K562 (cell line): Measurements from ENCODE around the gene TRMT2B. TPM values are rescaled to one million over a fixed set of nuclear protein-coding genes. Genes with fewer than 3 reads are reported as not detected.
A peak's percentile ranks its signal among the peaks of the same experiment; 100 is the strongest.

ENCODE experiments used
- ADNP ChIP-seq: fragments of 200-800 bp; sonication (Bioruptor generic); IDR thresholded peaks from 2 replicates; pipeline ENCODE4 v1.6.1; 2016; ENCODE audit warnings: missing genetic modification characterization, missing compliant biosample characterization
- AFF1 ChIP-seq, 2 experiments: fragments of 450-650 bp; IDR thresholded peaks; 2 replicates each; pipeline ENCODE4 v1.6.1; 2018; ENCODE audit warnings: mild to moderate bottlenecking in 2 of 2, low read depth in 1 of 2; ENCODE audit not compliant: partially characterized antibody in 2 of 2
- ATF7 ChIP-seq: fragments of 450-650 bp; IDR thresholded peaks from 2 replicates; pipeline ENCODE4 v1.7.1; 2014; ENCODE audit warnings: mild to moderate bottlenecking, moderate library complexity
- CBFB ChIP-seq: sonication (generic); formaldehyde crosslinking; IDR thresholded peaks from 2 replicates; pipeline ENCODE4 v1.4.0; 2020; ENCODE audit warnings: mild to moderate bottlenecking, missing genetic modification reagents
- CBX1 ChIP-seq: sonication (generic); IDR thresholded peaks from 2 replicates; pipeline ENCODE4 v1.6.1; 2016; ENCODE audit warnings: antibody characterized with exemption, low read depth, mild to moderate bottlenecking
- EP400 ChIP-seq: fragments of 450-650 bp; IDR thresholded peaks from 2 replicates; pipeline ENCODE4 v1.6.1; 2017; ENCODE audit warnings: antibody characterized with exemption, mild to moderate bottlenecking, moderate library complexity
- FOXA3 ChIP-seq, 2 experiments: fragments of 450-650 bp in 1 of 2; sonication (generic) in 1 of 2; formaldehyde crosslinking; IDR thresholded peaks in 1 of 2; conservative IDR thresholded peaks in 1 of 2; 2 replicates each; pipeline versions ENCODE4 v1.4.0 to v1.8.0; 2020 to 2022; ENCODE audit warnings: mild to moderate bottlenecking in 2 of 2, missing genetic modification reagents in 1 of 2
- GABPB1 ChIP-seq: sonication (generic); formaldehyde crosslinking; IDR thresholded peaks from 2 replicates; pipeline ENCODE4 v1.8.0; 2022; ENCODE audit warnings: mild to moderate bottlenecking, missing genetic modification reagents
- HDAC1 ChIP-seq, 2 experiments: fragments of 450-650 bp; IDR thresholded peaks; 2 replicates each; pipeline ENCODE4 v1.6.1; 2016 to 2017; ENCODE audit warnings: inconsistent platforms in 1 of 2, mild to moderate bottlenecking in 1 of 2, moderate library complexity in 1 of 2
- HDAC8 ChIP-seq: fragments of 450-650 bp; IDR thresholded peaks from 2 replicates; pipeline ENCODE4 v1.6.1; 2016; ENCODE audit warnings: mild to moderate bottlenecking, missing genetic modification characterization, moderate library complexity, missing compliant biosample characterization
- KLF1 ChIP-seq: fragments of 450-650 bp; IDR thresholded peaks from 2 replicates; pipeline ENCODE4 v1.6.1; 2016; ENCODE audit warnings: missing genetic modification characterization, missing compliant biosample characterization
- MYC ChIP-seq, 2 experiments: fragments of 250-450 bp in 1 of 2; sonication (Bioruptor Pico) in 1 of 2; IDR thresholded peaks; 2 replicates each; pipeline versions ENCODE4 v1.5.1 to v1.6.1; 2012 to 2021; ENCODE audit warnings: low read depth in 2 of 2, borderline replicate concordance in 1 of 2, improper control_type of control experiment in 1 of 2, low read length in 1 of 2, mild to moderate bottlenecking in 1 of 2, moderate library complexity in 1 of 2
- RERE ChIP-seq: sonication (generic); formaldehyde crosslinking; IDR thresholded peaks from 2 replicates; pipeline ENCODE4 v1.8.0; 2023; ENCODE audit warnings: missing genetic modification reagents, mild to moderate bottlenecking, borderline replicate concordance
- RFX5 ChIP-seq: IDR thresholded peaks from 2 replicates; pipeline ENCODE4 v1.6.1; 2011; ENCODE audit warnings: low read depth, mild to moderate bottlenecking, improper control_type of control experiment, low read length
- WHSC1 ChIP-seq: IDR thresholded peaks from one replicate; pipeline ENCODE4 v1.6.1; 2012; ENCODE audit warnings: low read length, control low read depth, inconsistent platforms
- polyA plus RNA-seq, 8 experiments: library from polyadenylated mRNA; depleted of rRNA in 4 of 8; stranded (reverse) in 5 of 8; unstranded in 3 of 8; fragments of >200 nt; fragmentation: Nextera tagmentation in 2 of 8; fragmentation: Illumina TruSeq in 1 of 8; extraction: Ambion mirVana in 2 of 8; extraction: Trizol in 1 of 8; gene quantifications; 2 replicates each; pipeline versions ENCODE4 v1.2.1 to v1.2.3, GENCODE V29; 2011 to 2014; ENCODE audit warnings: inconsistent platforms in 1 of 8, missing spikeins in 1 of 8
- total RNA-seq, 7 experiments: library from RNA; depleted of rRNA in 6 of 7; stranded (reverse); fragments of >200 nt in 6 of 7; fragmentation: Illumina TruSeq in 2 of 7; extraction: Trizol in 2 of 7; gene quantifications; 2 replicates each; pipeline versions ENCODE4 v1.2.1 to v1.2.3, GENCODE V29; 2011 to 2021; ENCODE audit warnings: low replicate concordance in 1 of 7
- TF ChIP-seq, protein P1 (sequence below): fragments of 250-450 bp; sonication (Bioruptor Pico); IDR thresholded peaks from 2 replicates; pipeline ENCODE4 v1.4.0; 2020; ENCODE audit warnings: mild to moderate bottlenecking

Gene TRMT2B
- total and polyA plus RNA-seq, 9 of the 15 experiments (the other 6 are each of a cell fraction or from before 2014, with no cell fraction given) = 3.9 to 23.4 (median 18.1) TPM

GRCh38 chrX:101051549-101052302 is at the start of gene TRMT2B (continued):
- peak; percentile 52; the same call in 1 of the 2 replicates for TF ChIP-seq CBX1
- no peak for TF ChIP-seq FOXA3 (CRISPR knock-in tag; conservative IDR thresholded peaks at IDR 0.05 in 1 of 2, IDR thresholded peaks at IDR 0.05 in 1 of 2)
- TF ChIP-seq HDAC8 = no peak
- TF ChIP-seq ADNP (tag) = no peak
- TF ChIP-seq KLF1 (tag) = no peak
- no peak for TF ChIP-seq GABPB1
- TF ChIP-seq RERE = no peak
- no peak for TF ChIP-seq AFF1 (IDR thresholded peaks at IDR 0.05; ENCODE audit: low read depth in 1 of 2, partially characterized antibody in 2 of 2)
- no peak for TF ChIP-seq WHSC1
- TF ChIP-seq, protein P1, sequence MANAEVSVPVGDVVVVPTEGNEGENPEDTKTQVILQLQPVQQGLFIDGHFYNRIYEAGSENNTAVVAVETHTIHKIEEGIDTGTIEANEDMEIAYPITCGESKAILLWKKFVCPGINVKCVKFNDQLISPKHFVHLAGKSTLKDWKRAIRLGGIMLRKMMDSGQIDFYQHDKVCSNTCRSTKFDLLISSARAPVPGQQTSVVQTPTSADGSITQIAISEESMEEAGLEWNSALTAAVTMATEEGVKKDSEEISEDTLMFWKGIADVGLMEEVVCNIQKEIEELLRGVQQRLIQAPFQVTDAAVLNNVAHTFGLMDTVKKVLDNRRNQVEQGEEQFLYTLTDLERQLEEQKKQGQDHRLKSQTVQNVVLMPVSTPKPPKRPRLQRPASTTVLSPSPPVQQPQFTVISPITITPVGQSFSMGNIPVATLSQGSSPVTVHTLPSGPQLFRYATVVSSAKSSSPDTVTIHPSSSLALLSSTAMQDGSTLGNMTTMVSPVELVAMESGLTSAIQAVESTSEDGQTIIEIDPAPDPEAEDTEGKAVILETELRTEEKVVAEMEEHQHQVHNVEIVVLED (CRISPR knock-in tag) = peak; percentile 58
- no peak for TF ChIP-seq CBFB (CRISPR knock-in tag)
- TF ChIP-seq MYC (IDR thresholded peaks at IDR 0.05; ENCODE audit: low read depth, low read length) = peak; percentile 55; the same call in 1 of the 2 replicates
- peak; percentile 62; the same call in 1 of the 2 replicates for TF ChIP-seq MYC (CRISPR knock-in tag; IDR thresholded peaks at IDR 0.05; ENCODE audit: borderline replicate concordance, low read depth)
- peak; percentile 81 for TF ChIP-seq EP400
- TF ChIP-seq HDAC1 (IDR thresholded peaks at IDR 0.05) = peak in 1 of 2 experiments; percentile 46; a peak in 1 of 4 replicates
- TF ChIP-seq RFX5 = no peak
- peak; percentile 47 for TF ChIP-seq ATF7
